Sigmoid colon (tissue), 7 donors: ENCODE results near the gene CDHR3. TPM values are rescaled to one million over a fixed set of nuclear protein-coding genes. Genes with fewer than 3 reads are reported as not detected.

Source experiments
- DNase-seq: peaks from one replicate; pipeline ENCODE4 v3.0.0-alpha.2; 2019
- H3K27ac ChIP-seq, 4 donors: fragments of 200-600 bp; sonication (generic); one replicate each; pipeline ENCODE4 v1.5.1; 2016 to 2019; ENCODE audit warnings: mild to moderate bottlenecking in 1 of 4
- H3K27me3 ChIP-seq, 3 donors: fragments of 200-600 bp; sonication (generic); one replicate each; pipeline ENCODE4 v1.5.1; 2019; ENCODE audit warnings: mild to moderate bottlenecking in 1 of 3
- H3K36me3 ChIP-seq, 4 donors: fragments of 200-600 bp; sonication (generic); one replicate each; pipeline ENCODE4 v1.5.1; 2016 to 2019
- H3K4me1 ChIP-seq, 4 donors: fragments of 200-600 bp; sonication (generic); one replicate each; pipeline ENCODE4 v1.5.1; 2017 to 2019
- H3K4me3 ChIP-seq, 4 donors: fragments of 200-600 bp; sonication (generic); one replicate each; pipeline ENCODE4 v1.5.1; 2017 to 2019; ENCODE audit warnings: mild to moderate bottlenecking in 2 of 4, moderate library complexity in 1 of 4
- H3K9me3 ChIP-seq, 4 donors: fragments of 200-600 bp in 3 of 4; sonication (generic) in 3 of 4; one replicate each; pipeline versions ENCODE4 v1.5.1 to v1.6.1; 2013 to 2019
- CTCF ChIP-seq, 4 experiments: fragments of 450-650 bp in 3 of 4; fragments of 200-600 bp in 1 of 4; IDR thresholded peaks; one replicate each; pipeline ENCODE4 v1.5.1; 2016 to 2019; ENCODE audit warnings: antibody characterized with exemption in 4 of 4, mild to moderate bottlenecking in 3 of 4, moderate library complexity in 2 of 4
- EP300 ChIP-seq, 4 donors: sonication (generic); formaldehyde crosslinking; IDR thresholded peaks; one replicate each; pipeline ENCODE4 v1.6.1; 2017; ENCODE audit warnings: antibody characterized with exemption in 4 of 4
- POLR2A ChIP-seq, 2 donors: fragments of 450-650 bp; IDR thresholded peaks; one replicate each; pipeline ENCODE4 v1.6.1; 2016; ENCODE audit warnings: antibody characterized with exemption in 2 of 2, mild to moderate bottlenecking in 2 of 2, moderate library complexity in 2 of 2
- POLR2AphosphoS5 ChIP-seq, 4 donors: sonication (generic); formaldehyde crosslinking; IDR thresholded peaks; one replicate each; pipeline ENCODE4 v1.6.1; 2017; ENCODE audit warnings: antibody characterized with exemption in 4 of 4
- WGBS, 2 donors: extraction: QIAGEN DNeasy Blood & Tissue Kit; methylation state at CpG; one replicate each; pipeline ENCODE4 v1.1.7; 2013; 5-methylcytosine and 5-hydroxymethylcytosine counted together
- intact Hi-C: fragments of 100-400 bp; cut with DNase I; formaldehyde crosslinking; loops from one replicate; pipeline ENCODE4 v1.15.1; 2023
- polyA plus RNA-seq, 3 donors: library from polyadenylated mRNA; stranded (reverse); fragments of 200-250 nt; gene quantifications; one replicate each; pipeline ENCODE4 v1.2.3, GENCODE V29; 2013
- total RNA-seq, 4 donors: library from RNA; depleted of rRNA; stranded (reverse); fragments of >200 nt; gene quantifications; one replicate each; pipeline ENCODE4 v1.1.0, GENCODE V29; 2016
- donor health status: healthy with polysubstance abuse.
- donor health status: Bipolar disorder and iron deficiency.
- donor health status: healthy.

CDHR3 gene
- total and polyA plus RNA-seq, 7 donors: 2.2 to 21.3 (median 3.7) TPM

DNA sequence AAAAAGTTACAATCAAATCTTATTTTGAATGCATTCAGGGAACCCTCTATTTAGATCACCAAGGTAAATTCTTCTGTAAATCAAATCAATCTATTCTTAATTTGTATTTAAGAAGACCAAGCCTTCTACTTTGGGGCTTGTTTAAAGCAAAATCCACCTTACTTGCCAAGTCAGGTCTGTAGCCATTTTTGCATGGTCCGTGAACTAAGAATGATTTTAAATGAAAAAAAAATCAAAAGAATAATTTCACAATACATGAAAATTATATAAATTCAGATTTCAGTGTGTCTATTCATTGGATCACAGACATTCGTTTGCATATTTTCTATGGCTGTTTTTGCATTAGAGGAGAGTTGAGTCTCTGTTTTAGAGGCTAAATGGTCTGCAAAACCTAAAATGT lies 89.6 kb downstream of the CDHR3 start:
- DNase-seq: no peak
- WGBS, 2 donors: 88 to 89% methylated on average over 2 of the region's 2 CpGs
- no peaks in the 10 kb centered on the region for H3K9me3 ChIP-seq
- peaks cover 0 to 40% (median 30%) of the 10 kb centered on the region in 4 donors for H3K4me1 ChIP-seq
- H3K4me3 ChIP-seq: no peak overlapping the region
- TF ChIP-seq POLR2AphosphoS5 (IDR thresholded peaks at IDR 0.05) (no peak), CTCF (IDR thresholded peaks at IDR 0.05) (no peak), EP300 (IDR thresholded peaks at IDR 0.05) (no peak), POLR2A (IDR thresholded peaks at IDR 0.05) (no peak)
- H3K36me3 ChIP-seq: no peaks in the 10 kb centered on the region
- intact Hi-C loops: loop anchor here (10.0 kb wide), 1 partner anchor 372 kb away; no protein-coding TSS in a partner anchor
- H3K27ac ChIP-seq: no peak overlapping the region
- H3K27me3 ChIP-seq: no peaks in the 10 kb centered on the region

DNA sequence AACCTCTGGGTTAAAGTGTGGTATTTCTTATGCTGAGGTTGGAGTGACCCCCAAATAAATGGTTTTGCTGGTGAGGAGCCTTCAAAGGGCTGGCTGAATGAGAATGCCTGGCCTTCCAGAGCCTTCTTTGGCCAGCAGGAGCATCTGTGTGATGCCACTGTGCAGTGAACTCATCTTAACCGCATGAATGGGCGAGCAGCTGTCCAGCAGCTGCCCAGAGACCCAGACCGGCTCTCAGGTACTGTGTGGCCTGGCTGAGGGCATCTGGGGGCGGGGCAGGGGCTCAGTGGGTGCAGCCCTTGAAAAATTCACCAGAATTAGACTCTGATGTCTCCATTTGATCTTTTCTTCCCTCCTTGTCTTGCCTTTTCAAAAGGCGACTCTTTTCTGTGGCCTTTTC lies 90.0 kb downstream of the CDHR3 start:
- Histone ChIP-seq H3K4me1 (peaks cover 0 to 44% (median 34%) of the 10 kb centered on the region in 4 donors), H3K27me3 (no peaks in the 10 kb centered on the region), H3K36me3 (no peaks in the 10 kb centered on the region), H3K4me3 (no peak overlapping the region), H3K9me3 (no peaks in the 10 kb centered on the region), H3K27ac (no peak overlapping the region)
- intact Hi-C loops: loop anchor here (10.0 kb wide), 1 partner anchor 372 kb away; no protein-coding TSS in a partner anchor
- TF ChIP-seq EP300 (IDR thresholded peaks at IDR 0.05) (no peak), POLR2AphosphoS5 (IDR thresholded peaks at IDR 0.05) (no peak), POLR2A (IDR thresholded peaks at IDR 0.05) (no peak), CTCF (IDR thresholded peaks at IDR 0.05) (no peak)
- peak; percentile 26 for DNase-seq
- 83 to 84% methylated on average over 5 of the region's 5 CpGs for WGBS, 2 donors

DNA sequence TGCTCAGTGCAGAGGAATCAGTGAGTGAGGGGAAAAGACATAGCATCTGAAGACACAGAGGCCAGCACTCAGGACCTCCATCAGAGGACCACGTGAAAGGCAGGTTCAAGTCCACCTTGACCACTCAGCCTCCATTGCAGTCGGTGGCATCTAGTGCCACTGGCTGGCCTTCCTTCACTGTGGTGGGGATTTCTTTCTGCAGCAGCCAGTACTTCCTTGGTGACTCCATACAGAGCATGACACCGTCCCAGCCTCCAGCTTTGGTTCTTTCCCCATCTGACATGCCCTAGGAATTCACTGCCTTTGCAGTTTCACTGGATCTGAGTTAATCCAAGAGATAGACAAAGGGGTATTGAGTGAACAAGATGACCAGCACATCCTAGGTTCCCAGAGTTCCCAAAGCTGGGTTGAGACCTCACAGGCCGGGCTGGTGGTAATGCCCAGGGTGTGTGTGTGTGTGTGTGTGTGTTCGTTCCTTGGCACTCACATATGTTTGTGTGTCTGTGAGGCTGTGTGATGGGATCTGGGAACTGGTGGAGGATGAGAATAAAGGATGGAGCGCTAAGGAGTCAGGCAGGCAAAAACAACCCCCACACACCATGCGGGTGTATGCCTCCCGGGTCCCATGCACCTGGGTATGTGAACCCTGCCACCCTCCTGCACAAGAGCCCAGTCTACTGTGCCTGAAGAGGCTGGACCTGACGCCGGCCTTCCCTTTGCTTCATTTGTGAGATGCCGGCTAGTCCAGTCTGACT lies 91.3 kb downstream of the CDHR3 start:
- no peak overlapping the region for H3K4me3 ChIP-seq
- no peaks in the 10 kb centered on the region for H3K27me3 ChIP-seq
- no peaks in the 10 kb centered on the region for H3K36me3 ChIP-seq
- no peaks in the 10 kb centered on the region for H3K9me3 ChIP-seq
- 92 to 93% methylated on average over 11 of the region's 11 CpGs for WGBS, 2 donors
- no peak overlapping the region for H3K27ac ChIP-seq
- peak; percentile 37 for DNase-seq
- intact Hi-C loops: loop anchor here (10.0 kb wide), 1 partner anchor 370 kb away; no protein-coding TSS in a partner anchor
- H3K4me1 ChIP-seq: peaks cover 0 to 55% (median 46%) of the 10 kb centered on the region in 4 donors
- TF ChIP-seq CTCF (IDR thresholded peaks at IDR 0.05) (no peak), POLR2A (IDR thresholded peaks at IDR 0.05) (no peak), POLR2AphosphoS5 (IDR thresholded peaks at IDR 0.05) (no peak), EP300 (IDR thresholded peaks at IDR 0.05) (no peak)

DNA sequence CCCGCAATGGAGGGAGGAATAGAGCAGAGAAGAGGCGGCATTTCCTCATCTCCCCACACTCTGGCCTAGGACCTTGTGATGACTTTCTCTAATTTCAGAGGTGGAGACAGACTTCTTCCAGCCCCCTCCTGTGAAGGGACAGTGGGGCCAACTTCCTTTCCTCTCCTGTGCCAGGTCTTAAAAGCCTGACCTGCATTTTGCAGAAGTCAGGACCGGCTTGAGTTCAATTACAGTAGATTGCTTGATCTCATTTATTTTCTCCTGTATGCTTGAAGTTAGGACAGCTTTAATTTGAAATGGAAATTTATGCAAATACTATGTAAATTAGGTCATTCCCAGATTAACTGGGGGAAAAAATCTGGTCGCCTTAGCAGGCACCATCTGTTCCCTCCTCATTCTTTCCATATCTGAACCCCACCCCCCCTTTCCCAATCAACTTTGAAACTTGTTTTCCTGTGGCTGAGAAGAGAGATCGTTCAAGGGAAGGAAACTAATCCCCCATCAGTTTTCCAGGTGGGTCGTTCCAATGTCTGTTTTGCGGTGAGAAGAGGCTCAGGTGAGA lies 92.0 kb downstream of the CDHR3 start:
- TF ChIP-seq POLR2A (IDR thresholded peaks at IDR 0.05) (no peak), POLR2AphosphoS5 (IDR thresholded peaks at IDR 0.05) (no peak), EP300 (IDR thresholded peaks at IDR 0.05) (no peak), CTCF (IDR thresholded peaks at IDR 0.05) (no peak)
- Histone ChIP-seq H3K27ac (no peak overlapping the region), H3K4me3 (no peak overlapping the region), H3K4me1 (peaks cover 0 to 53% (median 47%) of the 10 kb centered on the region in 4 donors), H3K36me3 (no peaks in the 10 kb centered on the region), H3K27me3 (no peaks in the 10 kb centered on the region), H3K9me3 (no peaks in the 10 kb centered on the region)
- whole genome bisulfite sequencing, 2 donors: 86% methylated on average over 7 of the region's 7 CpGs
- intact Hi-C loops: loop anchor here (10.0 kb wide), 1 partner anchor 370 kb away; no protein-coding TSS in a partner anchor
- DNase-seq: peak; percentile 28
